PC-3 (cell line): Measurements from ENCODE around the gene NSF.
"Not testable (repeated sequence)": the region's sequence is repeated elsewhere in the genome, so short reads cannot be mapped to it uniquely, and the experiment has no call there.

ENCODE experiments used
- CTCF ChIP-seq: fragments of 300-600 bp; sonication (generic); conservative IDR thresholded peaks from 2 replicates; pipeline ENCODE4 v1.5.1; 2017; ENCODE audit warnings: antibody characterized with exemption, low read depth, mild to moderate bottlenecking, low read length
- EZH2phosphoT487 ChIP-seq: fragments of 300-600 bp; sonication (generic); IDR thresholded peaks from 2 replicates; pipeline ENCODE4 v1.6.1; 2018; ENCODE audit warnings: mild to moderate bottlenecking, antibody characterized with exemption, low read length, borderline replicate concordance

- not testable (repeated sequence) for TF ChIP-seq CTCF, EZH2phosphoT487
Observed at GRCh38 chr17:46600767-46601166, 10.3 kb downstream of the NSF start.
